CD8-positive, alpha-beta memory T cell (primary cell): ENCODE measurements around the gene PIEZO2. TPM values are rescaled to one million over a fixed set of nuclear protein-coding genes. Genes with fewer than 3 reads are reported as not detected.
"Not testable (repeated sequence)": the region's sequence is repeated elsewhere in the genome, so short reads cannot be mapped to it uniquely, and the experiment has no call there.

Source experiments
- CTCF ChIA-PET: fragments of 350-600 bp; sonication (Branson Sonifier 250); formaldehyde crosslinking; loops from one replicate; lab custom pipeline; 2021; ENCODE audit warnings: antibody characterized with exemption; lab: Charles Lee
- POLR2A ChIA-PET: fragments of 350-600 bp; sonication (Branson Sonifier 250); formaldehyde crosslinking; loops from one replicate; lab custom pipeline; 2021; ENCODE audit warnings: antibody characterized with exemption; lab: Charles Lee
- DNase-seq, 5 donors: peaks; one replicate each; pipeline versions ENCODE4 v3.0.0 to v3.0.0-alpha.2; 2020 to 2022; ENCODE audit warnings: mixed read lengths in 1 of 5
- H3K27ac ChIP-seq: one replicate; pipeline ENCODE4 v1.7.0; 2013; ENCODE audit warnings: low read depth, mild to moderate bottlenecking, low read length, moderate library complexity
- H3K27me3 ChIP-seq: 2 replicates; pipeline ENCODE4 v1.7.0; 2013; ENCODE audit warnings: low read length, mild to moderate bottlenecking; ENCODE audit not compliant: insufficient read depth, poor library complexity, severe bottlenecking
- H3K36me3 ChIP-seq: 2 replicates; pipeline ENCODE4 v1.7.0; 2013; ENCODE audit warnings: mild to moderate bottlenecking, low read length, moderate library complexity; ENCODE audit not compliant: insufficient read depth
- H3K4me1 ChIP-seq: 2 replicates; pipeline ENCODE4 v1.7.0; 2013; ENCODE audit warnings: mild to moderate bottlenecking, low read length, moderate library complexity; ENCODE audit not compliant: insufficient read depth
- H3K4me3 ChIP-seq: 2 replicates; pipeline ENCODE4 v1.7.0; 2013; ENCODE audit warnings: mild to moderate bottlenecking, low read length
- H3K9me3 ChIP-seq: 2 replicates; pipeline ENCODE4 v1.7.0; 2013; ENCODE audit warnings: mild to moderate bottlenecking, low read length
- H3K27ac Mint-ChIP-seq, 8 donors: one replicate each; pipeline ENCODE4 v1.8.0; 2020 to 2021; ENCODE audit warnings: mixed read lengths in 8 of 8, mild to moderate bottlenecking in 6 of 8, inconsistent platforms in 3 of 8, moderate library complexity in 3 of 8
- H3K27me3 Mint-ChIP-seq, 2 donors: one replicate each; pipeline ENCODE4 v1.8.0; 2020 to 2021; ENCODE audit warnings: mixed read lengths in 2 of 2, mild to moderate bottlenecking in 1 of 2, moderate library complexity in 1 of 2
- H3K36me3 Mint-ChIP-seq, 3 donors: one replicate each; pipeline ENCODE4 v1.8.0; 2020 to 2021; ENCODE audit warnings: mixed read lengths in 3 of 3, inconsistent platforms in 1 of 3, mild to moderate bottlenecking in 1 of 3
- H3K4me1 Mint-ChIP-seq, 3 donors: one replicate each; pipeline ENCODE4 v1.8.0; 2020 to 2021; ENCODE audit warnings: mixed read lengths in 3 of 3, inconsistent platforms in 1 of 3, mild to moderate bottlenecking in 1 of 3
- H3K4me3 Mint-ChIP-seq, 7 donors: one replicate each; pipeline ENCODE4 v1.8.0; 2020 to 2021; ENCODE audit warnings: mixed read lengths in 7 of 7, mild to moderate bottlenecking in 6 of 7, moderate library complexity in 4 of 7, inconsistent platforms in 2 of 7
- H3K9me3 Mint-ChIP-seq, 5 donors: one replicate each; pipeline ENCODE4 v1.8.0; 2020 to 2022; ENCODE audit warnings: mixed read lengths in 5 of 5, mild to moderate bottlenecking in 3 of 5, moderate library complexity in 2 of 5, inconsistent platforms in 1 of 5
- polyA plus RNA-seq: library from polyadenylated mRNA; unstranded; fragments of 300-500 nt; fragmentation: Illumina TruSeq; gene quantifications from one replicate; pipeline ENCODE4 v1.2.3, GENCODE V29; 2021
- total RNA-seq, 2 experiments: library from RNA; stranded (reverse); gene quantifications; one replicate each; pipeline ENCODE4 v1.2.3, GENCODE V29; 2021

PIEZO2 gene
- total and polyA plus RNA-seq, 3 experiments from 2014 or later = not detected

DNA sequence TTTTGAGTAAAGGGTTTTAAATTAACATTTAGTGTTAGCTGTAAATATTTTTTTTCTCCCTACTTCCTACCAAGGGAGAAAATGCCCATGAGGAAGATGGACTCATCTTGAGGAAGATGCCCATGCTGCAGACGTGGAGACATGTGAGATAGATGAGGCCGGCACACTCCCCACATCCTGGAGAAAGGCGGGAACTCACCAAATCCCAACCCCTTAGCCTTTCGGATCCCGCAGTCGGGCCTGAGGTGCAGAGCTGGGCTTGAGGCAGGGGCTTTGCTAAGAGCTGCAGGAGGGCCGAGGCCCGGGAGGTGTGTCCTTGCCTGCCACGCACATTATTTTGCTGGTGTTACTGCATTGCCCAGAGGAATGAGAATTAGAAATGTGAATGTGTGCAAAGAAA lies 485.6 kb downstream of the PIEZO2 start:
- Histone ChIP-seq H3K27me3 (no peaks in the 10 kb centered on the region), H3K4me3 (no peak overlapping the region), H3K36me3 (no peaks in the 10 kb centered on the region), H3K9me3 (no peaks in the 10 kb centered on the region), H3K4me1 (no peaks in the 10 kb centered on the region), H3K27ac (no peak overlapping the region)
- no peaks in the 10 kb centered on the region for H3K4me1 Mint-ChIP-seq
- no peak overlapping the region for H3K4me3 Mint-ChIP-seq
- peaks cover 1 to 20% of the 10 kb centered on the region in 2 donors for H3K27me3 Mint-ChIP-seq
- no peak for DNase-seq
- H3K27ac Mint-ChIP-seq = no peak overlapping the region
- no peaks in the 10 kb centered on the region for H3K9me3 Mint-ChIP-seq
- ChIA-PET POLR2A (no interaction called here), CTCF (no interaction called here)
- no peaks in the 10 kb centered on the region for H3K36me3 Mint-ChIP-seq

GRCh38 chr18:10661317-10661716 lies 488.1 kb downstream of the PIEZO2 start:
- no peak overlapping the region for H3K4me3 Mint-ChIP-seq
- no peaks in the 10 kb centered on the region for H3K36me3 ChIP-seq
- H3K9me3 ChIP-seq = no peaks in the 10 kb centered on the region
- H3K27me3 ChIP-seq = no peaks in the 10 kb centered on the region
- no peak overlapping the region for H3K27ac Mint-ChIP-seq
- no peaks in the 10 kb centered on the region for H3K4me1 ChIP-seq
- H3K4me1 Mint-ChIP-seq = no peaks in the 10 kb centered on the region
- ChIA-PET POLR2A (no interaction called here), CTCF (no interaction called here)
- no peak for DNase-seq
- H3K27ac ChIP-seq = no peak overlapping the region
- H3K27me3 Mint-ChIP-seq = peaks cover 1 to 17% of the 10 kb centered on the region in 2 donors
- H3K36me3 Mint-ChIP-seq = no peaks in the 10 kb centered on the region
- H3K9me3 Mint-ChIP-seq = peaks cover 0 to under 1% (median 0%) of the 10 kb centered on the region in 5 donors
- H3K4me3 ChIP-seq = no peak overlapping the region

- Histone ChIP-seq H3K4me1 (no peaks in the 10 kb centered on the region), H3K9me3 (no peaks in the 10 kb centered on the region), H3K36me3 (no peaks in the 10 kb centered on the region), H3K27ac (no peak overlapping the region), H3K4me3 (no peak overlapping the region), H3K27me3 (no peaks in the 10 kb centered on the region)
- no peak overlapping the region for H3K27ac Mint-ChIP-seq
- no peak for DNase-seq
- peaks cover 1 to 17% of the 10 kb centered on the region in 2 donors for H3K27me3 Mint-ChIP-seq
- POLR2A ChIA-PET = no interaction called here
- CTCF ChIA-PET = no interaction called here
- H3K36me3 Mint-ChIP-seq = no peaks in the 10 kb centered on the region
- H3K9me3 Mint-ChIP-seq = peaks cover 0 to 1% (median 0%) of the 10 kb centered on the region in 5 donors
- no peak overlapping the region for H3K4me3 Mint-ChIP-seq
- H3K4me1 Mint-ChIP-seq = no peaks in the 10 kb centered on the region
These were observed 489.0 kb downstream of the PIEZO2 start for GRCh38 chr18:10660179-10660884.

DNA sequence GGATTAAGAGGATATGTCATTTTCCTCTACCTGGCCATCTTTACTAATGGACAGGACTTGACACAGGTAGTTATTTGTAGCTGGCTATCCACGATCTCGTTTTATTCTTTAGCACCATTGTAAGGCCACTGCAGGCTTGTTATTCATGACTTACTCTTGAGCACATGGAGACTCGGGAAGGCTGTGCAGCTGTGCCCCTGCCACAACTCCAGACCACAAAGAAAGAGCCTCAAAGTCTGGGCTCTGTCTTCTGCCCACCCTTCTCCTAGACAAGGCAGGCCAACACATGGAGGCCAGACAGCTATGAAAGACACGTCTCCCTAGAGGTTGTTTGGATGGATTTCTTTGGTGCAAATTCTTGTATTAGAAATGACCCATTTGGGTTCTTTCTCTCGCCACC lies 489.8 kb downstream of the PIEZO2 start:
- no peaks in the 10 kb centered on the region for H3K27me3 ChIP-seq
- H3K4me3 ChIP-seq = no peak overlapping the region
- CTCF ChIA-PET = no interaction called here
- no peaks in the 10 kb centered on the region for H3K4me1 Mint-ChIP-seq
- peaks cover 0 to 1% (median 0%) of the 10 kb centered on the region in 5 donors for H3K9me3 Mint-ChIP-seq
- no peak overlapping the region for H3K27ac ChIP-seq
- POLR2A ChIA-PET = no interaction called here
- no peak for DNase-seq
- H3K4me3 Mint-ChIP-seq = no peak overlapping the region
- H3K27ac Mint-ChIP-seq = no peak overlapping the region
- H3K9me3 ChIP-seq = no peaks in the 10 kb centered on the region
- no peaks in the 10 kb centered on the region for H3K36me3 Mint-ChIP-seq
- peaks cover 1 to 11% of the 10 kb centered on the region in 2 donors for H3K27me3 Mint-ChIP-seq
- H3K36me3 ChIP-seq = no peaks in the 10 kb centered on the region
- no peaks in the 10 kb centered on the region for H3K4me1 ChIP-seq

- H3K27me3 Mint-ChIP-seq = peaks cover 1 to 11% of the 10 kb centered on the region in 2 donors
- Histone ChIP-seq H3K27ac (no peak overlapping the region), H3K4me1 (no peaks in the 10 kb centered on the region), H3K36me3 (no peaks in the 10 kb centered on the region), H3K9me3 (no peaks in the 10 kb centered on the region), H3K4me3 (no peak overlapping the region), H3K27me3 (no peaks in the 10 kb centered on the region)
- H3K4me3 Mint-ChIP-seq = no peak overlapping the region
- DNase-seq = no peak
- H3K9me3 Mint-ChIP-seq = peaks cover 0 to 1% (median 0%) of the 10 kb centered on the region in 5 donors
- POLR2A ChIA-PET = no interaction called here
- no peaks in the 10 kb centered on the region for H3K36me3 Mint-ChIP-seq
- no peaks in the 10 kb centered on the region for H3K4me1 Mint-ChIP-seq
- H3K27ac Mint-ChIP-seq = no peak overlapping the region
- CTCF ChIA-PET = no interaction called here
These were observed 490.4 kb downstream of the PIEZO2 start for GRCh38 chr18:10659000-10659399.

DNA sequence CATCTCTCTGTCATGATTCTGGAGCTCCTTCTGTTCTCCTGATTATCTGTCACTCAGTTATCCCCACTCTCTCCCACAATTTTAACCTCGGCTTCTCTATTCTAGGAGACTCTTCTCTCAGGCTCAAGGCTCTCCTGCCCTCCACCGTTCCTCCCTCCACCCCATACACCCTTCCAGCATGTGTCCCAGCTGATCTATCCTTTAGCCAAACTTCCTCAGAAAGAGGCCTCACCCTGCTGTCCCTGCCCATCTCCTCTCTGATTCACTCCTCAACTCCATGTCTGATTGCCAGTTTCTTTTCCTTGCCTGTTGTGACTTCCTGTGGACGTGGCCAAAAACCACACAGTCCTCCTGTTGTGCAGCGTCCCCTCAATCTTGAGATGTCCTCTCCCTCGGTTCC lies 505.4 kb downstream of the PIEZO2 start:
- not testable (repeated sequence) for H3K27ac ChIP-seq, H3K27ac Mint-ChIP-seq

DNA sequence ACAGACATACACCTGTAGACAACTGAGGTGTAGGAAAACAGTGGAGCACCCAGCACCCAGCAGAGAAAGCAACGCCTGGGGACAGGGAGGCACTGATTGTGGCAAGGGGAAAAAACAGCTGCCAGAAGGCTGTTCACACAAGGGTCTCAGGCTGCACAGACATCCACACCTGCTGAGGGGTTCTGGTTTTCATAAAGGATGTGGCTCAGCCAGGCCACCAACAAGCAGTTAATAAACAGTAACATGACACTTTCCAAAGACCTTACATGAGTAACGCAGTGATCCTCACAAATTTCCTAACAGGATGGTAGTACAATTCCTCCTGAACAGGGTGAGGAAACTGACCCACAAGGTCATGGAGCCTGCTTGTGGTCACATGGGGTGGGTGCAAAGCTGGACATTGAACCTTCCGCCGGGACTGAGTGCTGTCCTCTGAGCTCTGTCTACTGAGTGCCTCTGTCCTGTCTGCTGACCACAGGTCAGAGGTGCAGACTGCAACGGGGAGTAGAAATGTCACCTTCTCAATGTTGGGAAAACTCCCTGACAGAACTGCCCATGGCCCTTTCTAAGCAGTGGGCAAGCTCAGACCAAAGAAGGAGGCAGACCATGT lies 506.3 kb downstream of the PIEZO2 start:
- POLR2A ChIA-PET, H3K27me3 Mint-ChIP-seq, H3K4me3 Mint-ChIP-seq, H3K27ac ChIP-seq, H3K4me1 Mint-ChIP-seq, CTCF ChIA-PET, H3K9me3 ChIP-seq, H3K36me3 ChIP-seq, DNase-seq, H3K36me3 Mint-ChIP-seq, H3K4me3 ChIP-seq, H3K27ac Mint-ChIP-seq, H3K4me1 ChIP-seq, H3K9me3 Mint-ChIP-seq, H3K27me3 ChIP-seq: not testable (repeated sequence)

More for the DNA sequence above, 505.4 kb downstream of the PIEZO2 start:
- POLR2A ChIA-PET, CTCF ChIA-PET, H3K36me3 ChIP-seq, H3K27me3 ChIP-seq, DNase-seq, H3K4me1 ChIP-seq, H3K9me3 Mint-ChIP-seq, H3K4me1 Mint-ChIP-seq, H3K36me3 Mint-ChIP-seq, H3K4me3 ChIP-seq, H3K4me3 Mint-ChIP-seq, H3K27me3 Mint-ChIP-seq, H3K9me3 ChIP-seq: not testable (repeated sequence)

GRCh38 chr18:10638539-10638885 lies 510.9 kb downstream of the PIEZO2 start:
- H3K4me1 ChIP-seq, POLR2A ChIA-PET, H3K27me3 Mint-ChIP-seq, DNase-seq, H3K4me3 ChIP-seq, H3K27ac ChIP-seq, H3K36me3 ChIP-seq, H3K9me3 ChIP-seq, H3K4me3 Mint-ChIP-seq, H3K4me1 Mint-ChIP-seq, CTCF ChIA-PET, H3K27ac Mint-ChIP-seq, H3K27me3 ChIP-seq, H3K9me3 Mint-ChIP-seq, H3K36me3 Mint-ChIP-seq: not testable (repeated sequence)
